HepG2 (cell line): ENCODE measurements around the gene SERPINA9. TPM values are rescaled to one million over a fixed set of nuclear protein-coding genes. Genes with fewer than 3 reads are reported as not detected.
A peak's percentile ranks its signal among the peaks of the same experiment; 100 is the strongest.

Source experiments
- ARNTL ChIP-seq: sonication (generic); formaldehyde crosslinking; IDR thresholded peaks from 2 replicates; pipeline ENCODE4 v1.4.0; 2020; ENCODE audit warnings: mild to moderate bottlenecking, missing genetic modification reagents
- HNRNPL ChIP-seq: fragments of 200-400 bp; formaldehyde crosslinking; IDR thresholded peaks from 2 replicates; pipeline ENCODE4 v1.6.1; 2017; ENCODE audit warnings: mild to moderate bottlenecking, low read depth, low read length
- HOXD1 ChIP-seq: sonication (generic); formaldehyde crosslinking; IDR thresholded peaks from 2 replicates; pipeline ENCODE4 v1.5.0; 2020; ENCODE audit warnings: missing genetic modification reagents
- NCOA1 ChIP-seq: sonication (generic); formaldehyde crosslinking; IDR thresholded peaks from 2 replicates; pipeline ENCODE4 v1.9.0; 2021; ENCODE audit warnings: missing genetic modification reagents
- NKX3-1 ChIP-seq: sonication (generic); formaldehyde crosslinking; IDR thresholded peaks from 2 replicates; pipeline ENCODE4 v1.5.0; 2020; ENCODE audit warnings: missing genetic modification reagents
- POLR2AphosphoS5 ChIP-seq: IDR thresholded peaks from 2 replicates; pipeline ENCODE4 v1.6.1; 2012; ENCODE audit warnings: low read depth, low read length
- POLR2G ChIP-seq: fragments of 200-400 bp; formaldehyde crosslinking; IDR thresholded peaks from 2 replicates; pipeline ENCODE4 v1.6.1; 2018; ENCODE audit warnings: mild to moderate bottlenecking, low read depth, low read length, moderate library complexity
- RBFOX2 ChIP-seq: fragments of 200-400 bp; formaldehyde crosslinking; IDR thresholded peaks from 2 replicates; pipeline ENCODE4 v1.6.1; 2017; ENCODE audit warnings: low read depth, mild to moderate bottlenecking, low read length
- SAP130 ChIP-seq: IDR thresholded peaks from 2 replicates; pipeline ENCODE4 v1.6.1; 2016; ENCODE audit warnings: low read depth
- SKI ChIP-seq: fragments of 450-650 bp; IDR thresholded peaks from one replicate; pipeline ENCODE4 v1.6.1; 2018; ENCODE audit warnings: mild to moderate bottlenecking; ENCODE audit not compliant: partially characterized antibody
- ZFP82 ChIP-seq: sonication (generic); formaldehyde crosslinking; IDR thresholded peaks from 2 replicates; pipeline ENCODE4 v1.5.1; 2020; ENCODE audit warnings: mild to moderate bottlenecking, missing genetic modification reagents, borderline replicate concordance
- ZNF292 ChIP-seq: sonication (generic); formaldehyde crosslinking; IDR thresholded peaks from 2 replicates; pipeline ENCODE4 v1.8.1; 2022; ENCODE audit warnings: mild to moderate bottlenecking, low read depth, missing genetic modification reagents, borderline replicate concordance
- ZNF350 ChIP-seq: sonication (generic); formaldehyde crosslinking; IDR thresholded peaks from 2 replicates; pipeline ENCODE4 v1.4.0; 2020; ENCODE audit warnings: mild to moderate bottlenecking, low read depth, missing genetic modification reagents, borderline replicate concordance
- ZNF468 ChIP-seq: sonication (generic); formaldehyde crosslinking; IDR thresholded peaks from 2 replicates; pipeline ENCODE4 v1.8.0; 2022; ENCODE audit warnings: mild to moderate bottlenecking, moderate library complexity, missing genetic modification reagents
- polyA plus RNA-seq, 8 experiments: library from polyadenylated mRNA; depleted of rRNA in 3 of 8; stranded (reverse) in 7 of 8; unstranded in 1 of 8; fragments of >200 nt; fragmentation: Illumina TruSeq in 4 of 8; extraction: Trizol in 4 of 8; gene quantifications; 2 replicates each; pipeline versions ENCODE4 v1.2.1 to v1.2.3, GENCODE V29; 2011 to 2016; ENCODE audit warnings: low read depth in 4 of 8, missing spikeins in 1 of 8, mixed read lengths in 1 of 8; ENCODE audit not compliant: insufficient read depth in 1 of 8
- total RNA-seq, 5 experiments: library from RNA; depleted of rRNA; stranded (reverse); fragments of >200 nt; fragmentation: Illumina TruSeq; extraction: Trizol; gene quantifications; 2 replicates each; pipeline ENCODE4 v1.2.3, GENCODE V29; 2016; ENCODE audit warnings: low read depth in 1 of 5
- TF ChIP-seq, protein P1 (sequence below): sonication (generic); formaldehyde crosslinking; IDR thresholded peaks from 2 replicates; pipeline ENCODE4 v1.5.1; 2020; ENCODE audit warnings: mild to moderate bottlenecking, missing genetic modification reagents, moderate library complexity
- TF ChIP-seq, protein P2 (sequence below): sonication (generic); formaldehyde crosslinking; IDR thresholded peaks from 2 replicates; pipeline ENCODE4; 2020; ENCODE audit warnings: missing genetic modification reagents, mild to moderate bottlenecking, borderline replicate concordance
- TF ChIP-seq, protein P3 (sequence below), 2 experiments: sonication (generic) in 1 of 2; formaldehyde crosslinking in 1 of 2; IDR thresholded peaks; 2 replicates each; pipeline versions ENCODE4 v1.5.1 to v1.6.1; 2011 to 2020; ENCODE audit warnings: borderline replicate concordance in 1 of 2, low read depth in 1 of 2, low read length in 1 of 2, mild to moderate bottlenecking in 1 of 2, missing genetic modification reagents in 1 of 2, moderate library complexity in 1 of 2

Gene SERPINA9
- total and polyA plus RNA-seq, 2 of the 13 experiments (the other 11 are each of a cell fraction or from before 2014, with no cell fraction given): 0.21 TPM; not detected in 1

DNA sequence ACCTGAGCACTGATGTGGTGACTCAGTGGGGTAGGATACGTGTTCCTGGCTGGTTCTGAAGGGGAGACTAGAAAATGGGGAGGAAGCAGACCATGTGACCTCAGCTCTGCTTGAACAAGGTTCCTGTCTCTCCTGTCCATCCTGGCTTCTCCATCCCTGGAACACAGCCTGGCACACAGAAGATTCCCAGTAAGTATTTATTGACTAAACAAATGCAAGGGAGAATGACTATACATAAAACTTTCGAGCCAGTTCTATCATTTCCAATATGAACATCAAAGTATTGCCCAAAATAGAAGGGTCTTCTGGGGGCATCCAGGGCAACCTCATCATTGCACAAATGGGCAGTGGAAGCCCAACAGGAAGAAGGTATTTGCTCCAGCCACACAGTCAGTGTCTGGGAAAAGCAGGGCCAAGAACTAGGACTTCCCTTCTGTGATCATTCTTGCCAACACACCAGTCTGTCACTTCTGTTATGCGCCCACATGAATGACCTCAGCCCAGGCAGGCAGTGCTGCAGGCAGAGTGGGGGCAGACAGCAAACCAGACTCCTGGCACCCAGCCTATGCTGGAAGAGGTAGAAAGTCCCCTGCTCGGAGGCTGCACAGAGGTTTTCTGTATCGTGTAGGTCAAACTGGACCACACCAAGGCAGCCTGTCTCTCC is 5.6 kb upstream of the SERPINA9 start (continued):
- TF ChIP-seq, protein P1, sequence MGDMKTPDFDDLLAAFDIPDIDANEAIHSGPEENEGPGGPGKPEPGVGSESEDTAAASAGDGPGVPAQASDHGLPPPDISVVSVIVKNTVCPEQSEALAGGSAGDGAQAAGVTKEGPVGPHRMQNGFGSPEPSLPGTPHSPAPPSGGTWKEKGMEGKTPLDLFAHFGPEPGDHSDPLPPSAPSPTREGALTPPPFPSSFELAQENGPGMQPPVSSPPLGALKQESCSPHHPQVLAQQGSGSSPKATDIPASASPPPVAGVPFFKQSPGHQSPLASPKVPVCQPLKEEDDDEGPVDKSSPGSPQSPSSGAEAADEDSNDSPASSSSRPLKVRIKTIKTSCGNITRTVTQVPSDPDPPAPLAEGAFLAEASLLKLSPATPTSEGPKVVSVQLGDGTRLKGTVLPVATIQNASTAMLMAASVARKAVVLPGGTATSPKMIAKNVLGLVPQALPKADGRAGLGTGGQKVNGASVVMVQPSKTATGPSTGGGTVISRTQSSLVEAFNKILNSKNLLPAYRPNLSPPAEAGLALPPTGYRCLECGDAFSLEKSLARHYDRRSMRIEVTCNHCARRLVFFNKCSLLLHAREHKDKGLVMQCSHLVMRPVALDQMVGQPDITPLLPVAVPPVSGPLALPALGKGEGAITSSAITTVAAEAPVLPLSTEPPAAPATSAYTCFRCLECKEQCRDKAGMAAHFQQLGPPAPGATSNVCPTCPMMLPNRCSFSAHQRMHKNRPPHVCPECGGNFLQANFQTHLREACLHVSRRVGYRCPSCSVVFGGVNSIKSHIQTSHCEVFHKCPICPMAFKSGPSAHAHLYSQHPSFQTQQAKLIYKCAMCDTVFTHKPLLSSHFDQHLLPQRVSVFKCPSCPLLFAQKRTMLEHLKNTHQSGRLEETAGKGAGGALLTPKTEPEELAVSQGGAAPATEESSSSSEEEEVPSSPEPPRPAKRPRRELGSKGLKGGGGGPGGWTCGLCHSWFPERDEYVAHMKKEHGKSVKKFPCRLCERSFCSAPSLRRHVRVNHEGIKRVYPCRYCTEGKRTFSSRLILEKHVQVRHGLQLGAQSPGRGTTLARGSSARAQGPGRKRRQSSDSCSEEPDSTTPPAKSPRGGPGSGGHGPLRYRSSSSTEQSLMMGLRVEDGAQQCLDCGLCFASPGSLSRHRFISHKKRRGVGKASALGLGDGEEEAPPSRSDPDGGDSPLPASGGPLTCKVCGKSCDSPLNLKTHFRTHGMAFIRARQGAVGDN: peak; percentile 99
- TF ChIP-seq, protein P2, sequence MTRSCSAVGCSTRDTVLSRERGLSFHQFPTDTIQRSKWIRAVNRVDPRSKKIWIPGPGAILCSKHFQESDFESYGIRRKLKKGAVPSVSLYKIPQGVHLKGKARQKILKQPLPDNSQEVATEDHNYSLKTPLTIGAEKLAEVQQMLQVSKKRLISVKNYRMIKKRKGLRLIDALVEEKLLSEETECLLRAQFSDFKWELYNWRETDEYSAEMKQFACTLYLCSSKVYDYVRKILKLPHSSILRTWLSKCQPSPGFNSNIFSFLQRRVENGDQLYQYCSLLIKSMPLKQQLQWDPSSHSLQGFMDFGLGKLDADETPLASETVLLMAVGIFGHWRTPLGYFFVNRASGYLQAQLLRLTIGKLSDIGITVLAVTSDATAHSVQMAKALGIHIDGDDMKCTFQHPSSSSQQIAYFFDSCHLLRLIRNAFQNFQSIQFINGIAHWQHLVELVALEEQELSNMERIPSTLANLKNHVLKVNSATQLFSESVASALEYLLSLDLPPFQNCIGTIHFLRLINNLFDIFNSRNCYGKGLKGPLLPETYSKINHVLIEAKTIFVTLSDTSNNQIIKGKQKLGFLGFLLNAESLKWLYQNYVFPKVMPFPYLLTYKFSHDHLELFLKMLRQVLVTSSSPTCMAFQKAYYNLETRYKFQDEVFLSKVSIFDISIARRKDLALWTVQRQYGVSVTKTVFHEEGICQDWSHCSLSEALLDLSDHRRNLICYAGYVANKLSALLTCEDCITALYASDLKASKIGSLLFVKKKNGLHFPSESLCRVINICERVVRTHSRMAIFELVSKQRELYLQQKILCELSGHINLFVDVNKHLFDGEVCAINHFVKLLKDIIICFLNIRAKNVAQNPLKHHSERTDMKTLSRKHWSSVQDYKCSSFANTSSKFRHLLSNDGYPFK (CRISPR knock-in tag): peak; percentile 45; the same call in 1 of the 2 replicates
- TF ChIP-seq HOXD1 (CRISPR knock-in tag): peak; percentile 43; the same call in 1 of the 2 replicates
- TF ChIP-seq POLR2AphosphoS5: peak; percentile 44; the same call in 1 of the 2 replicates
- peak; percentile 54 for TF ChIP-seq RBFOX2
- TF ChIP-seq ZNF468: 0 out of 2 replicates have a peak, but pooled peaks have one; percentile 10
- peak; percentile 48; the same call in 1 of the 2 replicates for TF ChIP-seq ZNF350 (CRISPR knock-in tag)
- 0 out of 2 replicates have a peak, but pooled peaks have one; percentile 11 for TF ChIP-seq SAP130
- TF ChIP-seq, protein P3, sequence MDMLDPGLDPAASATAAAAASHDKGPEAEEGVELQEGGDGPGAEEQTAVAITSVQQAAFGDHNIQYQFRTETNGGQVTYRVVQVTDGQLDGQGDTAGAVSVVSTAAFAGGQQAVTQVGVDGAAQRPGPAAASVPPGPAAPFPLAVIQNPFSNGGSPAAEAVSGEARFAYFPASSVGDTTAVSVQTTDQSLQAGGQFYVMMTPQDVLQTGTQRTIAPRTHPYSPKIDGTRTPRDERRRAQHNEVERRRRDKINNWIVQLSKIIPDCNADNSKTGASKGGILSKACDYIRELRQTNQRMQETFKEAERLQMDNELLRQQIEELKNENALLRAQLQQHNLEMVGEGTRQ (IDR thresholded peaks at IDR 0.05; ENCODE audit: low read depth, low read length): peak; percentile 5; the same call in 1 of the 2 replicates
- TF ChIP-seq, protein P3 (CRISPR knock-in tag; IDR thresholded peaks at IDR 0.05; ENCODE audit: borderline replicate concordance): 0 out of 2 replicates have a peak, but pooled peaks have one; percentile 31
- peak; percentile 53; the same call in 1 of the 2 replicates for TF ChIP-seq HNRNPL
- TF ChIP-seq NCOA1 (CRISPR knock-in tag): no peak
- TF ChIP-seq SKI: peak; percentile 13
- peak; percentile 64; the same call in 1 of the 2 replicates for TF ChIP-seq ZNF292 (CRISPR knock-in tag)
- 0 out of 2 replicates have a peak, but pooled peaks have one; percentile 11 for TF ChIP-seq ARNTL (CRISPR knock-in tag)
- peak; percentile 71; the same call in 1 of the 2 replicates for TF ChIP-seq POLR2G
- TF ChIP-seq NKX3-1 (CRISPR knock-in tag): no peak
- peak; percentile 67; the same call in 1 of the 2 replicates for TF ChIP-seq ZFP82 (CRISPR knock-in tag)
